GM18526 (cell line): ENCODE results near the gene A4GALT.

Source experiments
- POLR2A ChIP-seq: IDR thresholded peaks from 3 replicates; pipeline ENCODE4 v1.6.1; 2011; ENCODE audit not compliant: insufficient read length; ENCODE audit errors: extremely low read depth

A4GALT gene

GRCh38 chr22:42649246-42650099 lies 71.2 kb downstream of the A4GALT start, which contains the start of gene CYB5R3:
CYB5R3 (minus strand) TSS chr22:42649392; CDS start chr22:42649315, 77 bp downstream.
- TF ChIP-seq POLR2A = peak; percentile 50

- no peak for TF ChIP-seq POLR2A
These were observed 72.1 kb downstream of the A4GALT start for GRCh38 chr22:42648368-42649245.

GRCh38 chr22:42648017-42648367 lies 72.7 kb downstream of the A4GALT start:
- no peak for TF ChIP-seq POLR2A

GRCh38 chr22:42646569-42647525 lies 73.8 kb downstream of the A4GALT start:
- no peak for TF ChIP-seq POLR2A

- TF ChIP-seq POLR2A = no peak
These were observed 74.6 kb downstream of the A4GALT start for GRCh38 chr22:42645938-42646568.

GRCh38 chr22:42645341-42645937 lies 75.2 kb downstream of the A4GALT start:
- no peak for TF ChIP-seq POLR2A

GRCh38 chr22:42644422-42645340 lies 76.0 kb downstream of the A4GALT start:
- TF ChIP-seq POLR2A = no peak

- TF ChIP-seq POLR2A = no peak
These were observed 76.8 kb downstream of the A4GALT start for GRCh38 chr22:42643634-42644421.

- TF ChIP-seq POLR2A = no peak
These were observed 77.7 kb downstream of the A4GALT start for GRCh38 chr22:42642806-42643633.
